ENCODE results near the gene SYCE3.
A peak's percentile ranks its signal among the peaks of the same experiment; 100 is the strongest.

SYCE3 gene

GRCh38 chr22:50606165-50606945 is 43.6 kb upstream of the SYCE3 start:
- Histone ChIP-seq H3K27me3 (ENCODE audit: insufficient read depth, low read length) (0 out of 2 replicates have a peak, but pooled peaks cover 4% of the 10 kb centered on the region), H3K36me3 (ENCODE audit: insufficient read depth, low read length) (no peaks in the 10 kb centered on the region), H3K4me1 (ENCODE audit: control insufficient read depth, insufficient read depth, low read length, unreplicated experiment) (no peaks in the 10 kb centered on the region), H3K27ac (ENCODE audit: low read depth, low read length) (no peak overlapping the region), H3K4me3 (ENCODE audit: low read depth, low read length) (no peak overlapping the region), H3K79me2 (ENCODE audit: control insufficient read depth, insufficient read depth, low read length, unreplicated experiment) (no peaks in the 10 kb centered on the region), H2AFZ (ENCODE audit: low read length, unreplicated experiment) (no peak overlapping the region)

DNA sequence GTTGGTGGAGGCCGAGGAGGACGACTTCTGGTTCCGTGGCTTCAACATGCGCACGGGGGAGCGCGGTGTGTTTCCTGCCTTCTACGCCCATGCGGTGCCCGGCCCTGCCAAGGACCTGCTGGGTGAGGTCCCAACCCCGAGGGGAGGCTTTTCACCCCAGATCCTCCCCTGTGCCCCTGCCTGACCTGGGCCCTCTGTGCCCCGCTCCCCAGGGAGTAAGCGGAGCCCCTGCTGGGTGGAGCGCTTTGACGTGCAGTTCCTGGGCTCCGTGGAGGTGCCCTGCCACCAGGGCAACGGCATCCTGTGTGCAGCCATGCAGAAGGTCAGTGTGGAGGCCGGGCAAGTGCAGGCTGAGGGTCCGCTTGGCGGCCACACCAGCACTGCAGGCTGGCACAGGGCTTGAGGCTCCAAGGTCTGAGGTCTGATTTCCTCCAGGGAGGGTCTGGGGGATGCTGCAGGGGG is 42.9 kb upstream of the SYCE3 start:
- no peak overlapping the region for H2AFZ ChIP-seq (ENCODE audit: low read length, unreplicated experiment)
- no peaks in the 10 kb centered on the region for H3K79me2 ChIP-seq (ENCODE audit: control insufficient read depth, insufficient read depth, low read length, unreplicated experiment)
- no peak overlapping the region for H3K4me3 ChIP-seq (ENCODE audit: low read depth, low read length)
- no peak overlapping the region for H3K27ac ChIP-seq (ENCODE audit: low read depth, low read length)
- H3K27me3 ChIP-seq (ENCODE audit: insufficient read depth, low read length), result 0 out of 2 replicates have a peak, but pooled peaks cover 4% of the 10 kb centered on the region
- no peaks in the 10 kb centered on the region for H3K4me1 ChIP-seq (ENCODE audit: control insufficient read depth, insufficient read depth, low read length, unreplicated experiment)
- no peaks in the 10 kb centered on the region for H3K36me3 ChIP-seq (ENCODE audit: insufficient read depth, low read length)

GRCh38 chr22:50605002-50605612 is 42.4 kb upstream of the SYCE3 start:
- H3K27me3 ChIP-seq (ENCODE audit: insufficient read depth, low read length), result 0 out of 2 replicates have a peak, but pooled peaks cover 4% of the 10 kb centered on the region

GRCh38 chr22:50604256-50605001 is 41.7 kb upstream of the SYCE3 start:
- Histone ChIP-seq H2AFZ (ENCODE audit: low read length, unreplicated experiment) (no peak overlapping the region), H3K27me3 (ENCODE audit: insufficient read depth, low read length) (0 out of 2 replicates have a peak, but pooled peaks cover 4% of the 10 kb centered on the region), H3K4me1 (ENCODE audit: control insufficient read depth, insufficient read depth, low read length, unreplicated experiment) (no peaks in the 10 kb centered on the region), H3K79me2 (ENCODE audit: control insufficient read depth, insufficient read depth, low read length, unreplicated experiment) (no peaks in the 10 kb centered on the region), H3K27ac (ENCODE audit: low read depth, low read length) (no peak overlapping the region), H3K36me3 (ENCODE audit: insufficient read depth, low read length) (no peaks in the 10 kb centered on the region), H3K4me3 (ENCODE audit: low read depth, low read length) (no peak overlapping the region)

More at GRCh38 chr22:50605002-50605612, 42.4 kb upstream of the SYCE3 start:
- no peaks in the 10 kb centered on the region for H3K4me1 ChIP-seq (ENCODE audit: control insufficient read depth, insufficient read depth, low read length, unreplicated experiment)
- no peaks in the 10 kb centered on the region for H3K79me2 ChIP-seq (ENCODE audit: control insufficient read depth, insufficient read depth, low read length, unreplicated experiment)
- H3K36me3 ChIP-seq (ENCODE audit: insufficient read depth, low read length), result no peaks in the 10 kb centered on the region
- H3K27ac ChIP-seq (ENCODE audit: low read depth, low read length), result no peak overlapping the region
- no peak overlapping the region for H2AFZ ChIP-seq (ENCODE audit: low read length, unreplicated experiment)
- H3K4me3 ChIP-seq (ENCODE audit: low read depth, low read length), result no peak overlapping the region

- Histone ChIP-seq H3K4me3 (ENCODE audit: low read depth, low read length) (no peak overlapping the region), H2AFZ (ENCODE audit: low read length, unreplicated experiment) (no peak overlapping the region), H3K36me3 (ENCODE audit: insufficient read depth, low read length) (no peaks in the 10 kb centered on the region), H3K4me1 (ENCODE audit: control insufficient read depth, insufficient read depth, low read length, unreplicated experiment) (no peaks in the 10 kb centered on the region), H3K27ac (ENCODE audit: low read depth, low read length) (no peak overlapping the region), H3K79me2 (ENCODE audit: control insufficient read depth, insufficient read depth, low read length, unreplicated experiment) (no peaks in the 10 kb centered on the region), H3K27me3 (ENCODE audit: insufficient read depth, low read length) (0 out of 2 replicates have a peak, but pooled peaks cover 4% of the 10 kb centered on the region)
These were observed 41.0 kb upstream of the SYCE3 start for GRCh38 chr22:50603511-50604255.

DNA sequence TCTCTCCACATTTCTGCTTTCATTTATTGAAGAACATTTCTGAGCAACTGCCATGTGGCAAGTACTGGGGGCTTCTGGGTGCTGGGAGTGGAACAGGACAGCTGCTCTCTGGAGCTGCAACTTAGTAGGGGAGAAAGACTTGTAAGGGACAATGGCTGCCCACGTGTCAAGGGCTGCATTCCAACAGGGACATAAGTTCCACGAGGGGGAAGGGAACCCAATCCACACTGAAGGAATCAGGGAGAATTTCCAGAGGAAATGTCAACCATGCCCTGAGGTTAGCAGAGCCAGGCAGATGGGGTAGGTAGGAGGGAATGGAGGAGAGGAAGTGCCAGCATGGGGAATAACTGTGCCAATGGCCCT is 39.6 kb upstream of the SYCE3 start:
- H3K79me2 ChIP-seq (ENCODE audit: control insufficient read depth, insufficient read depth, low read length, unreplicated experiment), result no peaks in the 10 kb centered on the region
- no peaks in the 10 kb centered on the region for H3K4me1 ChIP-seq (ENCODE audit: control insufficient read depth, insufficient read depth, low read length, unreplicated experiment)
- 0 out of 2 replicates have a peak, but pooled peaks cover 4% of the 10 kb centered on the region for H3K27me3 ChIP-seq (ENCODE audit: insufficient read depth, low read length)
- H2AFZ ChIP-seq (ENCODE audit: low read length, unreplicated experiment), result no peak overlapping the region
- no peaks in the 10 kb centered on the region for H3K36me3 ChIP-seq (ENCODE audit: insufficient read depth, low read length)
- H3K27ac ChIP-seq (ENCODE audit: low read depth, low read length), result no peak overlapping the region
- no peak overlapping the region for H3K4me3 ChIP-seq (ENCODE audit: low read depth, low read length)

- H3K4me3 ChIP-seq (ENCODE audit: low read depth, low read length), result no peak overlapping the region
- H2AFZ ChIP-seq (ENCODE audit: low read length, unreplicated experiment), result no peak overlapping the region
- no peaks in the 10 kb centered on the region for H3K4me1 ChIP-seq (ENCODE audit: control insufficient read depth, insufficient read depth, low read length, unreplicated experiment)
- H3K79me2 ChIP-seq (ENCODE audit: control insufficient read depth, insufficient read depth, low read length, unreplicated experiment), result no peaks in the 10 kb centered on the region
- no peaks in the 10 kb centered on the region for H3K36me3 ChIP-seq (ENCODE audit: insufficient read depth, low read length)
- 0 out of 2 replicates have a peak, but pooled peaks cover 4% of the 10 kb centered on the region for H3K27me3 ChIP-seq (ENCODE audit: insufficient read depth, low read length)
- H3K27ac ChIP-seq (ENCODE audit: low read depth, low read length), result no peak overlapping the region
These were observed 39.1 kb upstream of the SYCE3 start for GRCh38 chr22:50601669-50602337.

GRCh38 chr22:50600967-50601668 is 38.4 kb upstream of the SYCE3 start:
- H3K27me3 ChIP-seq (ENCODE audit: insufficient read depth, low read length), result 0 out of 2 replicates have a peak, but pooled peaks cover 4% of the 10 kb centered on the region
- peak overlapping the region; percentile 66 for H3K4me3 ChIP-seq (ENCODE audit: low read depth, low read length)
- no peaks in the 10 kb centered on the region for H3K4me1 ChIP-seq (ENCODE audit: control insufficient read depth, insufficient read depth, low read length, unreplicated experiment)
- H3K79me2 ChIP-seq (ENCODE audit: control insufficient read depth, insufficient read depth, low read length, unreplicated experiment), result no peaks in the 10 kb centered on the region
- no peaks in the 10 kb centered on the region for H3K36me3 ChIP-seq (ENCODE audit: insufficient read depth, low read length)
- H3K27ac ChIP-seq (ENCODE audit: low read depth, low read length), result no peak overlapping the region
- H2AFZ ChIP-seq (ENCODE audit: low read length, unreplicated experiment), result no peak overlapping the region

GRCh38 chr22:50600538-50600937 is 37.8 kb upstream of the SYCE3 start, which contains the start of gene MAPK8IP2:
MAPK8IP2 (plus strand) TSS chr22:50600793; CDS start chr22:50600819, 26 bp downstream.
- Histone ChIP-seq H2AFZ (ENCODE audit: low read length, unreplicated experiment) (no peak within 1 kb of the TSS), H3K79me2 (ENCODE audit: control insufficient read depth, insufficient read depth, low read length, unreplicated experiment) (no peaks in the 10 kb centered on the region), H3K4me1 (ENCODE audit: control insufficient read depth, insufficient read depth, low read length, unreplicated experiment) (no peaks in the 10 kb centered on the region), H3K36me3 (ENCODE audit: insufficient read depth, low read length) (no peaks in the 10 kb centered on the region), H3K27me3 (ENCODE audit: insufficient read depth, low read length) (0 out of 2 replicates have a peak, but pooled peaks cover 4% of the 10 kb centered on the region), H3K4me3 (ENCODE audit: low read depth, low read length) (peak within 1 kb of the TSS; percentile 66), H3K27ac (ENCODE audit: low read depth, low read length) (no peak within 1 kb of the TSS)

All from ACC112 (cell line).